ENCODE results near the gene SENP1. TPM values are rescaled to one million over a fixed set of nuclear protein-coding genes. Genes with fewer than 3 reads are reported as not detected.
"Not testable (repeated sequence)": the region's sequence is repeated elsewhere in the genome, so short reads cannot be mapped to it uniquely, and the experiment has no call there.

Gene SENP1
- total RNA-seq, 1 donor from 2014 or later: 32.0 TPM

GRCh38 chr12:48126953-48127630, 21.2 kb upstream of the SENP1 start:
- no peak for DNase-seq (ENCODE audit: extremely low spot score, unreplicated experiment)
- no peak for TF ChIP-seq CTCF (conservative IDR thresholded peaks at IDR 0.05)
- H3K27ac Mint-ChIP-seq: no peak overlapping the region
- no peaks in the 10 kb centered on the region for H3K9me3 Mint-ChIP-seq
- H3K36me3 Mint-ChIP-seq: peaks cover 41% of the 10 kb centered on the region
- no peaks in the 10 kb centered on the region for H3K27me3 Mint-ChIP-seq
- no peak overlapping the region for H3K4me3 Mint-ChIP-seq
- peaks cover 7% of the 10 kb centered on the region for H3K4me1 Mint-ChIP-seq (ENCODE audit: unreplicated experiment)

GRCh38 chr12:48125985-48126384, 20.1 kb upstream of the SENP1 start:
- no peak for TF ChIP-seq CTCF (conservative IDR thresholded peaks at IDR 0.05)
- Mint-ChIP-seq H3K9me3 (no peaks in the 10 kb centered on the region), H3K36me3 (peaks cover 45% of the 10 kb centered on the region), H3K27me3 (no peaks in the 10 kb centered on the region), H3K27ac (no peak overlapping the region), H3K4me1 (ENCODE audit: unreplicated experiment) (peaks cover 13% of the 10 kb centered on the region), H3K4me3 (no peak overlapping the region)
- no peak for DNase-seq (ENCODE audit: extremely low spot score, unreplicated experiment)

GRCh38 chr12:48125542-48125941, 19.7 kb upstream of the SENP1 start:
- Mint-ChIP-seq H3K4me1 (ENCODE audit: unreplicated experiment) (peaks cover 15% of the 10 kb centered on the region), H3K36me3 (peaks cover 41% of the 10 kb centered on the region)
- not testable (repeated sequence) for H3K9me3 Mint-ChIP-seq; H3K4me3 Mint-ChIP-seq; H3K27ac Mint-ChIP-seq; H3K27me3 Mint-ChIP-seq; DNase-seq (ENCODE audit: extremely low spot score, unreplicated experiment)

- DNase-seq (ENCODE audit: extremely low spot score, unreplicated experiment): no peak
- no peak for TF ChIP-seq CTCF (conservative IDR thresholded peaks at IDR 0.05)
- Mint-ChIP-seq H3K36me3 (peaks cover 32% of the 10 kb centered on the region), H3K4me1 (ENCODE audit: unreplicated experiment) (peaks cover 35% of the 10 kb centered on the region), H3K27me3 (no peaks in the 10 kb centered on the region), H3K9me3 (no peaks in the 10 kb centered on the region), H3K4me3 (no peak overlapping the region), H3K27ac (no peak overlapping the region)
These were observed 17.3 kb upstream of the SENP1 start for GRCh38 chr12:48123169-48123568.

- H3K27ac Mint-ChIP-seq: no peak overlapping the region
- peak overlapping the region; percentile 1 for H3K4me3 Mint-ChIP-seq
- TF ChIP-seq CTCF (conservative IDR thresholded peaks at IDR 0.05): no peak
- no peaks in the 10 kb centered on the region for H3K9me3 Mint-ChIP-seq
- peaks cover 26% of the 10 kb centered on the region for H3K36me3 Mint-ChIP-seq
- H3K27me3 Mint-ChIP-seq: no peaks in the 10 kb centered on the region
- DNase-seq (ENCODE audit: extremely low spot score, unreplicated experiment): no peak
- peaks cover 37% of the 10 kb centered on the region for H3K4me1 Mint-ChIP-seq (ENCODE audit: unreplicated experiment)
These were observed 16.4 kb upstream of the SENP1 start for GRCh38 chr12:48122065-48122834.

GRCh38 chr12:48121522-48121921, 15.6 kb upstream of the SENP1 start:
- H3K4me1 Mint-ChIP-seq (ENCODE audit: unreplicated experiment): peaks cover 37% of the 10 kb centered on the region
- no peaks in the 10 kb centered on the region for H3K27me3 Mint-ChIP-seq
- H3K36me3 Mint-ChIP-seq: peaks cover 23% of the 10 kb centered on the region
- H3K9me3 Mint-ChIP-seq: no peaks in the 10 kb centered on the region
- peak overlapping the region; percentile 99 for H3K4me3 Mint-ChIP-seq
- no peak for DNase-seq (ENCODE audit: extremely low spot score, unreplicated experiment)
- H3K27ac Mint-ChIP-seq: peak overlapping the region; percentile 20
- TF ChIP-seq CTCF (conservative IDR thresholded peaks at IDR 0.05): no peak

Data from type B pancreatic cell (in vitro differentiated cells).